Measurements from ENCODE around the gene IL21. TPM values are rescaled to one million over a fixed set of nuclear protein-coding genes. Genes with fewer than 3 reads are reported as not detected.
A peak's percentile ranks its signal among the peaks of the same experiment; 100 is the strongest.

The IL21 gene
- total RNA-seq = not detected

DNA sequence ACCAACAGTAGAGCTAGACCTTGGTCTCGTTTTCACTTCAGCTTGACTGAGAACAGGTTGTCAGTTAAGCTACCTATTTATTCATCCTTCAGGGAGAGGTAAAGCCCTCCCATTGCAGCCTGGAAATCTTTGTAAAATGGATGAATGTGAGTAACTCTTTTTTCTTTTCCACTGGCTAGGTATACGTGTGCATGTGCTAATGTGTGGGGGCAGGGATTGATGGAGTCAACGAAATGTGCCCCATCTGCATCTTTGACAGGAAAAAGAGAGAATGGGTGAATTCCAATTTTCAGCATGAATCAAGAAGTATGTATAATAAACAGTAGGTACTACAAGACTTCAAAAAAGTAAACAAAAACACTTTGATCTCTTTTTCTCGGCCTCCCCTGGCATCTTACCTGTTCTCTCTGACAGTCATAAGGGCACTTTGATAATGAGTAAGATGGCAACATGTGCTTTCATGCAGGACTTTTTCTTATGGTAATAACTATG is at the start of gene IL21:
Gene IL21, minus strand, starts transcription at position 51 of the 492 bp plus-strand sequence. CDS start 55 bp downstream, outside the sequence.
- intact Hi-C loops (cut with DNase I; ENCODE audit: low total_unique reads) = no loop called here
- no peak for DNase-seq (ENCODE audit: low spot score in 2 of 2)
- no peaks in the 10 kb centered on the region for H3K4me1 ChIP-seq
- H3K27me3 ChIP-seq = no peaks in the 10 kb centered on the region
- H3K4me3 ChIP-seq = no peak within 1 kb of the TSS
- TF ChIP-seq POLR2AphosphoS5 (IDR thresholded peaks at IDR 0.05) (no peak), POLR2A (IDR thresholded peaks at IDR 0.05) (no peak)
- TF ChIP-seq, protein P1, sequence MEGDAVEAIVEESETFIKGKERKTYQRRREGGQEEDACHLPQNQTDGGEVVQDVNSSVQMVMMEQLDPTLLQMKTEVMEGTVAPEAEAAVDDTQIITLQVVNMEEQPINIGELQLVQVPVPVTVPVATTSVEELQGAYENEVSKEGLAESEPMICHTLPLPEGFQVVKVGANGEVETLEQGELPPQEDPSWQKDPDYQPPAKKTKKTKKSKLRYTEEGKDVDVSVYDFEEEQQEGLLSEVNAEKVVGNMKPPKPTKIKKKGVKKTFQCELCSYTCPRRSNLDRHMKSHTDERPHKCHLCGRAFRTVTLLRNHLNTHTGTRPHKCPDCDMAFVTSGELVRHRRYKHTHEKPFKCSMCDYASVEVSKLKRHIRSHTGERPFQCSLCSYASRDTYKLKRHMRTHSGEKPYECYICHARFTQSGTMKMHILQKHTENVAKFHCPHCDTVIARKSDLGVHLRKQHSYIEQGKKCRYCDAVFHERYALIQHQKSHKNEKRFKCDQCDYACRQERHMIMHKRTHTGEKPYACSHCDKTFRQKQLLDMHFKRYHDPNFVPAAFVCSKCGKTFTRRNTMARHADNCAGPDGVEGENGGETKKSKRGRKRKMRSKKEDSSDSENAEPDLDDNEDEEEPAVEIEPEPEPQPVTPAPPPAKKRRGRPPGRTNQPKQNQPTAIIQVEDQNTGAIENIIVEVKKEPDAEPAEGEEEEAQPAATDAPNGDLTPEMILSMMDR (IDR thresholded peaks at IDR 0.05) = no peak
- no peaks in the 10 kb centered on the region for H3K9me3 ChIP-seq
- no peaks in the 10 kb centered on the region for H3K36me3 ChIP-seq
- no peak within 1 kb of the TSS for H3K27ac ChIP-seq

DNA sequence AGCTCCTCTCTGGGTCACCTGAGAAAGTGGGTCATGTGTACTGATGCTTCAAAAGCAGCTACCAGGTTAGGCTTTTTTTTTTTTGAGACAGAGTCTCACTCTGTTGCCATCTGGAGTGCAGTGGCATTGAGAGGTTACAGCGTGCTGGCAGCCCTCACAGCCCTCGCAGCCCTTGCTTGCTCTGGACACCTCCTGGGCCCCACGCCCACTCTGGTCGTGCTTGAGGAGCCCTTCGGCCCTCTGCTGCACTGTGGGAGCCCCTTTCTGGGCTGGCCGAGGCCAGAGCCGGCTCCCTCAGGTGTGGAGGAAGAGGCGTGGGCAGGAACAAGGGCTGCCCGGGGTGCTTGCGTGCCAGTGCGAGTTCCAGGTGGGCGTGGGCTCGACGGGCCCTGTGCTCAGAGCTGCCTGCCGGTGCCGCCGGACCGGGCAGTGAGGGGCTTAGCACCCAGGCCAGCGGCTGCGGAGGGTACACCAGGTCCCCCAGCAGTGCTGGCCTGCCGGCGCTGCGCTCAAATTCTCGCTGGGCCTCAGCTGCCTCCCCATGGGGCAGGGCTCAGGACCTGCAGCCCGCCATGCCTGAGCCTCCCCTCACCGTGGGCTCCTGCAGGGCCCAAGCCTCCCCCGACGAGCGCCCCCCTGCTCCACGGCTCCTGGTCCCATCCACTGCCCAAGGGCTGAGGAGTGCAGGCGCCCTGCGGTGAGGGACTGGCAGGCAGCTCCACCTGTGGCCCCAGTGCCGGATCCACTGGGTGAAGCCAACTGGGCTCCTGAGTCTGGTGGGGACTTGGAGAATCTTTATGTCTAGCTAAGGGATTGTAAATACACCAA is 49.3 kb upstream of the IL21 start:
- Histone ChIP-seq H3K27ac (no peak overlapping the region), H3K4me1 (no peaks in the 10 kb centered on the region), H3K36me3 (no peaks in the 10 kb centered on the region), H3K27me3 (no peaks in the 10 kb centered on the region), H3K9me3 (no peaks in the 10 kb centered on the region), H3K4me3 (no peak overlapping the region)
- no peak for DNase-seq (ENCODE audit: low spot score in 2 of 2)
- TF ChIP-seq, protein P1 (IDR thresholded peaks at IDR 0.05) = no peak
- no peak for TF ChIP-seq POLR2A (IDR thresholded peaks at IDR 0.05)
- no peak for TF ChIP-seq POLR2AphosphoS5 (IDR thresholded peaks at IDR 0.05)
- intact Hi-C loops (cut with DNase I; ENCODE audit: low total_unique reads) = no loop called here

DNA sequence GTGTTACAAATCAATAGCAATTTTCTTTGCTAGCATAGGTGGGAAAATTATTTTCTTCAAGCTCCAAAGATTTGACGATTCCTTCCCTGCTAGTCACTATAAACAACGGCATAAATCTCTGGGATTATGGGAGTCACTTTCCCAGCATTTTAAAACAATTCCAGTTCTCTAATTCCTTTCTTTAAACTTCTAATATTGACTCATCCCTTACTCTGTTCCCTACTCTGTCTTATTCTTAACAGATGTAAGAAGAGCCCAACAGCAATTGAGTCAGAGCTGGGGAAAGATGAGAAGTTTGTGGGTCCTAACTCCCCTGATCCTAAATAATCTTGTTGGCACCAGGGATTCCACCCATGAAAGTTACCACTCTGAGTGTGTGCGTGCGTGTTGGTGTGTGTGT is 47.4 kb upstream of the IL21 start:
- intact Hi-C loops (cut with DNase I; ENCODE audit: low total_unique reads) = no loop called here
- Histone ChIP-seq H3K9me3 (no peaks in the 10 kb centered on the region), H3K36me3 (no peaks in the 10 kb centered on the region), H3K4me3 (no peak overlapping the region), H3K27me3 (no peaks in the 10 kb centered on the region), H3K4me1 (no peaks in the 10 kb centered on the region), H3K27ac (peak overlapping the region in 1 of 2 donors; percentile 25)
- TF ChIP-seq, protein P1 (IDR thresholded peaks at IDR 0.05) = no peak
- TF ChIP-seq POLR2A (IDR thresholded peaks at IDR 0.05) (no peak), POLR2AphosphoS5 (IDR thresholded peaks at IDR 0.05) (no peak)
- DNase-seq (ENCODE audit: low spot score in 2 of 2) = no peak

DNA sequence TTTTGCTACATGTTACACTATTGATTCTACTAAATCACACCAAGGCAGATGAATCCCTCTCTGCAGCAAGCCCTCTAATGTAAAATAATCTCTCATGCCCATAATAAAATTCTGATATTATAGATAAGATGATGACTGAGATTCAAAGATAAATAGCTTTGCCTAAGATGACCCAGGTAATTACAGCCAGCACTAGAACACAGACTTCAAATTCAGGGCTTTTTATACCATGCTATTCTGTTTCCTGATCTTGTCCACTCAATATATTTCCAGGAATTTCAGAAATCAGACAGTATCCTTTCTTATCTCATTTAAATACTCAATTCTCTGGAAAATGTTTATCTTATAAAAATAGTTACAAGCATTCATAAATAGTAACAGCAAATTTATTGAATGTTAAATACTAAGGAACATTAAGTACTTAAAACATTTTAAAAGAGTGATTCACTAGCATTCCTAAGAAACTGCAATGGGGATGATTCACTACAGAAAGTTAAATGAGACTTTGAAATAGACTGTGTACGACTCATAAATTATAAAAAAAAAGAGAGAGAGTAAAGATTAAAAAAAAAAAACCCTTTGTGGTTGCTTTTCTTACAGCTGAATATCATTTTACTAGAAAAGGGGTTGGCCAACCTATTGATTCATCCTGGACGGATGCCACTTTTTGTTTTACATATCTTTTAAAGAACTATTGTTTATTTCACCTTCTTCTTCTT is 45.8 kb upstream of the IL21 start:
- Histone ChIP-seq H3K4me3 (no peak overlapping the region), H3K9me3 (no peaks in the 10 kb centered on the region), H3K36me3 (no peaks in the 10 kb centered on the region), H3K4me1 (no peaks in the 10 kb centered on the region), H3K27ac (no peak overlapping the region), H3K27me3 (no peaks in the 10 kb centered on the region)
- intact Hi-C loops (cut with DNase I; ENCODE audit: low total_unique reads) = no loop called here
- TF ChIP-seq, protein P1 (IDR thresholded peaks at IDR 0.05) = no peak
- TF ChIP-seq POLR2AphosphoS5 (IDR thresholded peaks at IDR 0.05) = no peak
- TF ChIP-seq POLR2A (IDR thresholded peaks at IDR 0.05) = no peak
- DNase-seq (ENCODE audit: low spot score in 2 of 2) = no peak
